ENCODE data around the gene WFDC2.

WFDC2 gene

GRCh38 chr20:45441746-45442145 lies 27.8 kb upstream of the WFDC2 start:
- H3K9me3 ChIP-seq (ENCODE audit: insufficient read depth, low read length, severe bottlenecking) = no peaks in the 10 kb centered on the region
- H3K4me2 ChIP-seq (ENCODE audit: insufficient read depth, low read length) = no peak overlapping the region
- H4K20me1 ChIP-seq (ENCODE audit: insufficient read depth, low read length) = no peaks in the 10 kb centered on the region
- H3K9ac ChIP-seq (ENCODE audit: low read depth, low read length) = no peak overlapping the region
- peaks cover 18% of the 10 kb centered on the region for H3K4me1 ChIP-seq (ENCODE audit: insufficient read depth, low read length)
- no peak for ATAC-seq (ENCODE audit: insufficient read depth, low read depth)
- no peak overlapping the region for H3K4me3 ChIP-seq (ENCODE audit: low read depth in 1 of 2, low read length in 2 of 2)
- H3K27me3 ChIP-seq (ENCODE audit: insufficient read depth, low read length, poor library complexity) = no peaks in the 10 kb centered on the region
- no peaks in the 10 kb centered on the region for H3K36me3 ChIP-seq (ENCODE audit: insufficient read depth, low read length)
- no peak overlapping the region for H3K27ac ChIP-seq (ENCODE audit: low read length)
- DNase-seq = no peak
- H3K79me2 ChIP-seq (ENCODE audit: insufficient read depth, low read length) = no peaks in the 10 kb centered on the region
- TF ChIP-seq EZH2 (IDR thresholded peaks at IDR 0.05; ENCODE audit: borderline replicate concordance, low read depth, low read length, severe bottlenecking) = no peak
- TF ChIP-seq CTCF (IDR thresholded peaks at IDR 0.05; ENCODE audit: borderline replicate concordance, extremely low read depth, low read length, poor library complexity, severe bottlenecking) = no peak
- H2AFZ ChIP-seq (ENCODE audit: low read depth, low read length) = no peak overlapping the region

GRCh38 chr20:45444050-45444449 lies 25.5 kb upstream of the WFDC2 start:
- Histone ChIP-seq H3K9ac (ENCODE audit: low read depth, low read length) (no peak overlapping the region), H2AFZ (ENCODE audit: low read depth, low read length) (no peak overlapping the region), H4K20me1 (ENCODE audit: insufficient read depth, low read length) (no peaks in the 10 kb centered on the region), H3K79me2 (ENCODE audit: insufficient read depth, low read length) (no peaks in the 10 kb centered on the region), H3K36me3 (ENCODE audit: insufficient read depth, low read length) (no peaks in the 10 kb centered on the region), H3K4me1 (ENCODE audit: insufficient read depth, low read length) (peaks cover 11% of the 10 kb centered on the region), H3K9me3 (ENCODE audit: insufficient read depth, low read length, severe bottlenecking) (no peaks in the 10 kb centered on the region), H3K4me3 (ENCODE audit: low read depth in 1 of 2, low read length in 2 of 2) (no peak overlapping the region), H3K4me2 (ENCODE audit: insufficient read depth, low read length) (no peak overlapping the region), H3K27me3 (ENCODE audit: insufficient read depth, low read length, poor library complexity) (no peaks in the 10 kb centered on the region), H3K27ac (ENCODE audit: low read length) (no peak overlapping the region)
- no peak for TF ChIP-seq CTCF (IDR thresholded peaks at IDR 0.05; ENCODE audit: borderline replicate concordance, extremely low read depth, low read length, poor library complexity, severe bottlenecking)
- no peak for TF ChIP-seq EZH2 (IDR thresholded peaks at IDR 0.05; ENCODE audit: borderline replicate concordance, low read depth, low read length, severe bottlenecking)
- ATAC-seq (ENCODE audit: insufficient read depth, low read depth) = peak; percentile 96
- peak; percentile 71 for DNase-seq

GRCh38 chr20:45445805-45446562 lies 23.6 kb upstream of the WFDC2 start:
- no peak overlapping the region for H3K4me2 ChIP-seq (ENCODE audit: insufficient read depth, low read length)
- H3K9ac ChIP-seq (ENCODE audit: low read depth, low read length) = no peak overlapping the region
- TF ChIP-seq EZH2 (IDR thresholded peaks at IDR 0.05; ENCODE audit: borderline replicate concordance, low read depth, low read length, severe bottlenecking) = no peak
- TF ChIP-seq CTCF (IDR thresholded peaks at IDR 0.05; ENCODE audit: borderline replicate concordance, extremely low read depth, low read length, poor library complexity, severe bottlenecking) = peak; percentile 70
- ATAC-seq (ENCODE audit: insufficient read depth, low read depth) (no peak), DNase-seq (peak; percentile 42)
- H4K20me1 ChIP-seq (ENCODE audit: insufficient read depth, low read length) = no peaks in the 10 kb centered on the region
- no peaks in the 10 kb centered on the region for H3K36me3 ChIP-seq (ENCODE audit: insufficient read depth, low read length)
- H3K27me3 ChIP-seq (ENCODE audit: insufficient read depth, low read length, poor library complexity) = no peaks in the 10 kb centered on the region
- H3K27ac ChIP-seq (ENCODE audit: low read length) = no peak overlapping the region
- H3K4me3 ChIP-seq (ENCODE audit: low read depth in 1 of 2, low read length in 2 of 2) = no peak overlapping the region
- H3K4me1 ChIP-seq (ENCODE audit: insufficient read depth, low read length) = peaks cover 11% of the 10 kb centered on the region
- no peaks in the 10 kb centered on the region for H3K79me2 ChIP-seq (ENCODE audit: insufficient read depth, low read length)
- no peaks in the 10 kb centered on the region for H3K9me3 ChIP-seq (ENCODE audit: insufficient read depth, low read length, severe bottlenecking)
- H2AFZ ChIP-seq (ENCODE audit: low read depth, low read length) = no peak overlapping the region

Data from DND-41 (cell line).